ENCODE data around the gene KLF2. TPM values are rescaled to one million over a fixed set of nuclear protein-coding genes. Genes with fewer than 3 reads are reported as not detected.
A peak's percentile ranks its signal among the peaks of the same experiment; 100 is the strongest.
"Not testable (repeated sequence)": the region's sequence is repeated elsewhere in the genome, so short reads cannot be mapped to it uniquely, and the experiment has no call there.

Gene KLF2
- total RNA-seq, 4 donors from 2014 or later: 4.2 to 11.4 (median 8.0) TPM

DNA sequence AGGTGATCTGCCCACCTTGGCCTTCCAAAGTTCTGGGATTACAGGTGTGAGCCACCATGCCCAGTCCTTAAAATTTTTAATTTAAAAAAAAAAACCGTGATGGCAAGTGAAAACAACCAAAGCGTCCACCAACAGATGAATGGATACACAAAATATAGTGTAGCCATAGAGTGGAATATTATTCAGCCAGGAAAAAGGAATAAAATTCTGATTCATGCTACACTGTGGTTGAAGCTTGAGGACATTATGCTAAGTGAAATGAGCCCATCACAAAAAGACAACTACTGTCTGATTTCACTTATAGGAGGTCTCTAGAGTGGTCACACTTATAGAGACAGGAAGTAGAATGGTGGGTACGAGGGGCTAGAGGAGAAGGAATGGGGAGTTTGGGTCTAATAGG is 26.3 kb upstream of the KLF2 start:
- WGBS, 2 donors: 65 to 81% methylated on average over 3 of the region's 3 CpGs
- Histone ChIP-seq H3K9me3 (no peaks in the 10 kb centered on the region), H3K27me3 (no peaks in the 10 kb centered on the region), H3K4me1 (peaks cover 0 to 29% (median 11%) of the 10 kb centered on the region in 3 donors), H3K27ac (peak overlapping the region in 2 of 4 donors; percentile 28 to 57), H3K4me3 (no peak overlapping the region), H3K36me3 (no peaks in the 10 kb centered on the region)
- TF ChIP-seq, protein P1, sequence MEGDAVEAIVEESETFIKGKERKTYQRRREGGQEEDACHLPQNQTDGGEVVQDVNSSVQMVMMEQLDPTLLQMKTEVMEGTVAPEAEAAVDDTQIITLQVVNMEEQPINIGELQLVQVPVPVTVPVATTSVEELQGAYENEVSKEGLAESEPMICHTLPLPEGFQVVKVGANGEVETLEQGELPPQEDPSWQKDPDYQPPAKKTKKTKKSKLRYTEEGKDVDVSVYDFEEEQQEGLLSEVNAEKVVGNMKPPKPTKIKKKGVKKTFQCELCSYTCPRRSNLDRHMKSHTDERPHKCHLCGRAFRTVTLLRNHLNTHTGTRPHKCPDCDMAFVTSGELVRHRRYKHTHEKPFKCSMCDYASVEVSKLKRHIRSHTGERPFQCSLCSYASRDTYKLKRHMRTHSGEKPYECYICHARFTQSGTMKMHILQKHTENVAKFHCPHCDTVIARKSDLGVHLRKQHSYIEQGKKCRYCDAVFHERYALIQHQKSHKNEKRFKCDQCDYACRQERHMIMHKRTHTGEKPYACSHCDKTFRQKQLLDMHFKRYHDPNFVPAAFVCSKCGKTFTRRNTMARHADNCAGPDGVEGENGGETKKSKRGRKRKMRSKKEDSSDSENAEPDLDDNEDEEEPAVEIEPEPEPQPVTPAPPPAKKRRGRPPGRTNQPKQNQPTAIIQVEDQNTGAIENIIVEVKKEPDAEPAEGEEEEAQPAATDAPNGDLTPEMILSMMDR (IDR thresholded peaks at IDR 0.05): no peak
- TF ChIP-seq POLR2A (IDR thresholded peaks at IDR 0.05): no peak
- intact Hi-C loops (cut with DNase I): no loop called here
- DNase-seq: no peak

DNA sequence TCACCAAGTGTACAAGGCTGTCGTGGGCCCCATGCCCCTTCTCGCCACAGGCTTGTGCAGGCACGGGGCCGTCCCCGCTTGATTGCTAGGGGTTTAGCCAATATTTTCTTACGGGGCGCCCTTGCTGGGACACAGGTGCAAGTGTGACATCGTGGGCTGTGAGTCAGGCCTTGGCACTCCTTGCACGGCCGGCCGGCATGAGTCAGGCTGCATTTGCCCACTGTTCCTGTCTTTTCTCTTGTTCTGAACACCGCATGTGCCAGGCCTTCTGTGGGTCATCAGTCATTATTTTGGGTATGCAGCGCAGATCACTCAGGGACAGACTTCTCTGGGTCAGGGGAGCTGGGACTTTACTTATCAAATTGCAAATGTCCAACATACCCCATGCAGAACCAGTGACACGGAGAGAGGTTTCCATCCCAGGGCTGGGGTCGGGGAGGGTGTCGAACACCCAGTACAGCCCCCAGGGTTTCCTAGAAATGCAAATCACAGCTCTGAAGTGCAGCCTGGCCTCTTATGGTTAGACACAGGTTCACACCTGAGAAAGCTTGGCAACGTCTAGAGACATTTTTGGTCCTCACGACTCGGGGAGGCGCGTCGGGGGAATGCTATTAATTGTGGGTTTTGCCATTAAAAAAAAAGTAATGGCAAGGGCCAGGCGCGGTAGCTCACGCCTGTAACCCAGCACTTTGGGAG is 22.5 kb upstream of the KLF2 start:
- DNase-seq: no peak

DNA sequence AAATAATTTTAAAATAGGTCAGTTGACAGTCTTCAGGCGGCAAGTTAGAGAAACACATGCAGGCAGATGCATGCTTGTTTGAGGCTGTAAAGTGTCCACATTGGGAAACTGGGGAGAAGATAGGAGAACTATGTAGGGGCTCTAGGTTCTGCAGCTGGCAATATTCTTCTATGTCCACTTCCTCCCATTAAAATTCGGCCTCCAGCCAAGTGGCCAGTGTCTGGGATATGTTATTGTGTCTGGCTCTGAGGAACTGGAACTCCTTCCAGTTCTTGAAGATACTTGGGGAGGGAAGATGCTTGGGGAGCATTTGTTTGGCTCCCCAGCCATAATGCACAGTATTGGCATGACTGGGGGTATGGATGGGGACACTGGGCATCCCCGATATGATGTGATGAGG is 20.9 kb upstream of the KLF2 start:
- H3K9me3 ChIP-seq: no peaks in the 10 kb centered on the region
- no peak for DNase-seq
- no peak overlapping the region for H3K4me3 ChIP-seq
- TF ChIP-seq POLR2A (IDR thresholded peaks at IDR 0.05): no peak
- TF ChIP-seq, protein P1 (IDR thresholded peaks at IDR 0.05): no peak
- peaks cover 0 to 8% (median 0%) of the 10 kb centered on the region in 3 donors for H3K4me1 ChIP-seq
- no peaks in the 10 kb centered on the region for H3K27me3 ChIP-seq
- 52 to 62% methylated on average over 2 to 3 of the region's 3 CpGs for WGBS, 2 donors
- H3K27ac ChIP-seq: no peak overlapping the region
- H3K36me3 ChIP-seq: no peaks in the 10 kb centered on the region
- intact Hi-C loops (cut with DNase I): no loop called here

More for the DNA sequence above, 22.5 kb upstream of the KLF2 start:
- WGBS, 2 donors: 54 to 75% methylated on average over 17 to 23 of the region's 25 CpGs
- intact Hi-C loops (cut with DNase I): no loop called here
- H3K4me1 ChIP-seq: peaks cover 0 to 12% (median 0%) of the 10 kb centered on the region in 3 donors
- H3K4me3 ChIP-seq: no peak overlapping the region
- no peaks in the 10 kb centered on the region for H3K27me3 ChIP-seq
- no peaks in the 10 kb centered on the region for H3K36me3 ChIP-seq
- H3K9me3 ChIP-seq: no peaks in the 10 kb centered on the region
- H3K27ac ChIP-seq: no peak overlapping the region
- TF ChIP-seq, protein P1 (IDR thresholded peaks at IDR 0.05): no peak
- TF ChIP-seq POLR2A (IDR thresholded peaks at IDR 0.05): no peak

DNA sequence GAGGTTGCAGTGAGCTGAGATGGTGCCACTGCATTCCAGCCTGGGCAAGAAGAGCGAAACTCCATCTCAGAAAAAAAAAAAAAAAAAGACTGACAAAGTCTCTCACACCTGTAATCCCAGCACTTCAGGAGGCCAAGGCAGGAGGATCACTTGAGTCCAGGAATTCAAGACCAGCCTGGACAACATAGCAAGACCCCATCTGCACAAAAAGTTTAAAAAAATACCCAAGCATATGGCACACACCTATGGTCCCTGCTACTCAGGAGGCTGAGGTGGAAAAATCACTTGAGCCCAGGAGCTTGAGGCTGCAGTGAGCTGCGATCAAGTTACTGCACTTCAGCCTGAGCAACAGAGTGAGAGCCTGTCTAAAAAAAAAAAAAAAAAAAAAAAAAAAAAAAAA is 20.1 kb upstream of the KLF2 start:
- DNase-seq; H3K9me3 ChIP-seq; intact Hi-C loops (cut with DNase I); H3K27me3 ChIP-seq; H3K36me3 ChIP-seq; H3K4me3 ChIP-seq; H3K4me1 ChIP-seq; H3K27ac ChIP-seq: not testable (repeated sequence)
- 88 to 100% methylated on average over 2 of the region's 2 CpGs for WGBS, 2 donors

DNA sequence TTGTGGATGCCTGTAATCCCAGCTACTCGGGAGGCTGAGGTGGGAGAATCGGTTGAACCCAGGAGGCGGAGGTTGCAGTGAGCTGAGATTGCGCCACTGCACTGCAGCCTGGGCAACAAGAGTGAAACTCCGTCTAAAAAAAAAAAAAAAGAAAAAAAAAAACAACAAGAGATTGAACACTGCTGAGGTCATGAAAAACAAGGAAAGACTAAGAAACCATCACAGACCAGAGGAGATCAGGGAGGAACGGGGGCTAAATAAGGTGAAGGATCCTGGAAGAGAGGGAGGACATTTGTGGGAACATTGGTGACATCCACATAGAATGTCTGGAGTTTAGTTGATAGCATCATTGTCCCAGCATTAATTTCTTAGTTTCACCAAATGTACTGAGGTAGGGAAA is 19.6 kb upstream of the KLF2 start:
- H3K4me1 ChIP-seq; H3K4me3 ChIP-seq; intact Hi-C loops (cut with DNase I); DNase-seq; H3K9me3 ChIP-seq; H3K36me3 ChIP-seq; H3K27me3 ChIP-seq; H3K27ac ChIP-seq: not testable (repeated sequence)
- 72 to 75% methylated on average over 6 of the region's 6 CpGs for WGBS, 2 donors

DNA sequence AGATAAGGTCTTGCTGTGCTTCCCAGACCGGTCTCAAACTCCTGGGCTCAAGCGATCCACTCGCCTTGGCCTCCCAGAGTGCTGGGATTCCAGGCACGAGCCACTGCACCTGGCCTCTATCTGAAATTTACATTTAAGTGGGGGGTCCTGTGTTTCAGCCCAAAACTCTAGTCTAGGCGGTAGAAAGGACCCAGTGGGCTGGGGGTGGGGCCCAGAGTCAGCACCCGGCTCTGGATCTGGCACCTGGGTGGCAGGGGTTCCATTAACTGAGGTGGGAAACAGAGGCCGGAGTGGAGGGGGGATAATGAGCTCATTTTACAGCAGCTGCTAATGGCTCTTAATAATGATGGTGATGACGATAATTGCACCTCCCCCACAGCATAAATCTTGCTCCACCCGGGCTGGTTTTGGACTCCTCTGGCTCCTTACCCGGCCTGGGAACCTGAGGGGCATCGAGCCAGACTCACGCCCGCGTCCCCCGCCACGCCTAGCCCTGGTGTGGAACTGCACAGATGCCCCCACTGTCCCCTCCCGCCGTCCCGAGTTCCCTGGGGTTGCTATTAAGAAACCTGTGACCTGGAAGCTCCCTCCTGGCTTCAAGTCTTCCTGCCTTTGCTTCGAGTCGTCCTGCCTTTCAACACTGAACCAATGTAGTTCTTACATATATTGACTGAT is 17.8 kb upstream of the KLF2 start:
- DNase-seq: no peak
- Histone ChIP-seq H3K4me1 (peaks cover 0 to 6% (median 0%) of the 10 kb centered on the region in 3 donors), H3K9me3 (no peaks in the 10 kb centered on the region), H3K27me3 (no peaks in the 10 kb centered on the region), H3K36me3 (no peaks in the 10 kb centered on the region), H3K27ac (no peak overlapping the region), H3K4me3 (no peak overlapping the region)
- WGBS, 2 donors: 70 to 77% methylated on average over 14 to 18 of the region's 21 CpGs
- TF ChIP-seq POLR2A (IDR thresholded peaks at IDR 0.05): no peak
- TF ChIP-seq, protein P1 (IDR thresholded peaks at IDR 0.05): no peak
- intact Hi-C loops (cut with DNase I): no loop called here

Measured in esophagus squamous epithelium (tissue), 5 donors.